ENCODE results near the gene PDLIM4. TPM values are rescaled to one million over a fixed set of nuclear protein-coding genes. Genes with fewer than 3 reads are reported as not detected.

PDLIM4 gene
- total RNA-seq, 1 experiment from 2014 or later, result 7.6 TPM

DNA sequence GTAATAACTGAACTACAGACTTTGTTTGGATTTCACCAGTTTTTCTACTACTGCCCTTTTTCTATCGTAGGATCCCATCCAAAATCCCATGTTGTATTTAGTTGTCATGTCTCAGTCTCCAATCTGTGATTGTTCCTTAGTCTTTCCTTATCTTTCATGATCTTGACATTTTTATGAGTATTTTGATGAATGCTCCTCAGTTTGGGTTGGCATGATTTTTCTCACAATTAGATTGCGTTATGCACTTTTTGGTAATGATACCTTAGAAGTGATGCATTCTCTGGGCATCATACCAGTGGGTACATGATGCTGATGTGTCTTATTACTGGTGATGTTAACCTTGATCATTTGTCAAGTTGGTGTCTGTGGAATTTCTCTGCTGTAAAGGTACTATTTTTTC, 42.4 kb downstream of the PDLIM4 start:
- Histone ChIP-seq H3K4ac (ENCODE audit: low read depth, low read length) (no peak overlapping the region), H3K9ac (ENCODE audit: extremely low read depth, insufficient read length, low read length) (no peak overlapping the region), H3K4me2 (ENCODE audit: insufficient read depth, insufficient read length, low read length) (no peak overlapping the region), H3K18ac (ENCODE audit: insufficient read length, low read depth, low read length) (no peak overlapping the region), H2AFZ (ENCODE audit: low read length) (no peak overlapping the region), H2BK20ac (ENCODE audit: low read depth, low read length, poor library complexity, severe bottlenecking) (no peak overlapping the region), H2BK12ac (ENCODE audit: insufficient read length, low read depth, low read length) (no peak overlapping the region), H3K56ac (ENCODE audit: insufficient read length, low read depth, low read length) (no peak overlapping the region), H3K79me2 (ENCODE audit: insufficient read depth, low read length) (no peaks in the 10 kb centered on the region), H2BK5ac (ENCODE audit: insufficient read length, low read length) (no peak overlapping the region), H2AK5ac (ENCODE audit: insufficient read length, low read length) (no peak overlapping the region), H3T11ph (ENCODE audit: low read length) (no peak overlapping the region), H3K27me3 (ENCODE audit: insufficient read depth, low read length) (peaks cover under 1% of the 10 kb centered on the region; the same call in 1 of the 2 replicates), H3K9me3 (ENCODE audit: control insufficient read depth, low read depth, low read length) (no peaks in the 10 kb centered on the region), H4K5ac (ENCODE audit: insufficient read length, low read depth, low read length) (no peak overlapping the region), H3K14ac (ENCODE audit: insufficient read depth, low read length) (no peak overlapping the region), H2BK15ac (ENCODE audit: low read depth, low read length) (no peak overlapping the region), H2BK120ac (ENCODE audit: low read depth, low read length, poor library complexity, severe bottlenecking) (no peak overlapping the region), H3K79me1 (ENCODE audit: insufficient read depth, low read depth, low read length, poor library complexity, severe bottlenecking) (no peaks in the 10 kb centered on the region), H3K4me1 (ENCODE audit: insufficient read depth, low read length) (no peaks in the 10 kb centered on the region), H4K20me1 (ENCODE audit: control insufficient read depth, insufficient read depth, insufficient read length) (peaks cover 2% of the 10 kb centered on the region), H4K91ac (ENCODE audit: insufficient read length, low read depth, low read length) (no peak overlapping the region), H4K8ac (replicated peaks; ENCODE audit: insufficient read length, low read depth, low read length) (no peak overlapping the region), H3K23me2 (ENCODE audit: insufficient read length, low read depth, low read length, poor library complexity, severe bottlenecking) (peaks cover 3% of the 10 kb centered on the region), H3K23ac (ENCODE audit: insufficient read length, low read depth, low read length) (no peak overlapping the region), H3K27ac (ENCODE audit: insufficient read length, low read depth, low read length) (no peak overlapping the region)
- Mint-ChIP-seq H3K4me3 (no peak overlapping the region), H3K27ac (no peak overlapping the region), H3K9me3 (no peaks in the 10 kb centered on the region; a peak in 4 of 5 replicates), H3K4me1 (peaks cover 14 to 20% of the 10 kb centered on the region in 2 experiments), H3K27me3 (ENCODE audit: low read depth) (peaks cover 19% of the 10 kb centered on the region), H3K36me3 (ENCODE audit: insufficient read depth in 1 of 3, low read depth in 3 of 3) (peaks cover 0 to under 1% (median 0%) of the 10 kb centered on the region in 3 experiments; a peak in 1 of 7 replicates)
- TF ChIP-seq, protein P1, sequence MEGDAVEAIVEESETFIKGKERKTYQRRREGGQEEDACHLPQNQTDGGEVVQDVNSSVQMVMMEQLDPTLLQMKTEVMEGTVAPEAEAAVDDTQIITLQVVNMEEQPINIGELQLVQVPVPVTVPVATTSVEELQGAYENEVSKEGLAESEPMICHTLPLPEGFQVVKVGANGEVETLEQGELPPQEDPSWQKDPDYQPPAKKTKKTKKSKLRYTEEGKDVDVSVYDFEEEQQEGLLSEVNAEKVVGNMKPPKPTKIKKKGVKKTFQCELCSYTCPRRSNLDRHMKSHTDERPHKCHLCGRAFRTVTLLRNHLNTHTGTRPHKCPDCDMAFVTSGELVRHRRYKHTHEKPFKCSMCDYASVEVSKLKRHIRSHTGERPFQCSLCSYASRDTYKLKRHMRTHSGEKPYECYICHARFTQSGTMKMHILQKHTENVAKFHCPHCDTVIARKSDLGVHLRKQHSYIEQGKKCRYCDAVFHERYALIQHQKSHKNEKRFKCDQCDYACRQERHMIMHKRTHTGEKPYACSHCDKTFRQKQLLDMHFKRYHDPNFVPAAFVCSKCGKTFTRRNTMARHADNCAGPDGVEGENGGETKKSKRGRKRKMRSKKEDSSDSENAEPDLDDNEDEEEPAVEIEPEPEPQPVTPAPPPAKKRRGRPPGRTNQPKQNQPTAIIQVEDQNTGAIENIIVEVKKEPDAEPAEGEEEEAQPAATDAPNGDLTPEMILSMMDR (conservative IDR thresholded peaks at IDR 0.05), result no peak
- no peak for DNase-seq
- no CpG with 5 or more reads among the region's 2 CpGs for WGBS (ENCODE audit: extremely low coverage, insufficient read length, low lambda C conversion rate)

All from H9 (cell line).